Mucosa of descending colon (tissue), 3 donors: ENCODE data around the gene PRKCE. TPM values are rescaled to one million over a fixed set of nuclear protein-coding genes. Genes with fewer than 3 reads are reported as not detected.

Experiments used
- ATAC-seq: fragments of 200-7000 bp; cut with Tn5 transposase; one replicate; pipeline ENCODE4 v1.9.1; 2020; ENCODE audit warnings: mild to moderate bottlenecking, moderate library complexity
- DNase-seq, 3 donors: peaks; one replicate each; pipeline ENCODE4 v3.0.0-alpha.2; 2020
- H3K36me3 ChIP-seq: fragments of 200-600 bp; one replicate; pipeline ENCODE4 v1.8.0; 2021; ENCODE audit warnings: low read depth, mild to moderate bottlenecking
- H3K4me1 ChIP-seq: fragments of 200-600 bp; one replicate; pipeline ENCODE4 v1.8.0; 2021; ENCODE audit warnings: low read depth, mild to moderate bottlenecking
- H3K4me3 ChIP-seq: fragments of 200-600 bp; one replicate; pipeline ENCODE4 v1.8.0; 2021; ENCODE audit warnings: mild to moderate bottlenecking
- H3K9me3 ChIP-seq: fragments of 200-600 bp; one replicate; pipeline ENCODE4 v1.8.0; 2021; ENCODE audit warnings: mild to moderate bottlenecking
- CTCF ChIP-seq: fragments of 200-600 bp; IDR thresholded peaks from one replicate; pipeline ENCODE4 v1.8.0; 2022; ENCODE audit warnings: antibody characterized with exemption, mild to moderate bottlenecking
- intact Hi-C, 2 donors: fragments of 100-400 bp; cut with DNase I in 1 of 2; cut with micrococcal nuclease in 1 of 2; formaldehyde crosslinking; loops; one replicate each; pipeline versions ENCODE4 v1.11.0 to v1.11.1; 2022; cut with DNase I, micrococcal nuclease
- total RNA-seq, 3 donors: library from RNA; stranded (reverse); fragmentation: NEBNext Ultra II Directional in 2 of 3; extraction: Animal tissue kit (Norgen Biotek cat#: 25700) in 2 of 3; gene quantifications; one replicate each; pipeline versions ENCODE4 v1.2.1 to v1.2.4, GENCODE V29; 2021 to 2023
- donor health status: DM: no; HTN: no; CAD: no; lungs with moderate emphysema.
- donor health status: DM: no; HTN: no; CAD: no.
- donor health status: DM: no; HTN: yes; CAD: no.

The PRKCE gene
- total RNA-seq, 3 donors from 2014 or later, result 24.5 to 52.0 (median 32.7) TPM

DNA sequence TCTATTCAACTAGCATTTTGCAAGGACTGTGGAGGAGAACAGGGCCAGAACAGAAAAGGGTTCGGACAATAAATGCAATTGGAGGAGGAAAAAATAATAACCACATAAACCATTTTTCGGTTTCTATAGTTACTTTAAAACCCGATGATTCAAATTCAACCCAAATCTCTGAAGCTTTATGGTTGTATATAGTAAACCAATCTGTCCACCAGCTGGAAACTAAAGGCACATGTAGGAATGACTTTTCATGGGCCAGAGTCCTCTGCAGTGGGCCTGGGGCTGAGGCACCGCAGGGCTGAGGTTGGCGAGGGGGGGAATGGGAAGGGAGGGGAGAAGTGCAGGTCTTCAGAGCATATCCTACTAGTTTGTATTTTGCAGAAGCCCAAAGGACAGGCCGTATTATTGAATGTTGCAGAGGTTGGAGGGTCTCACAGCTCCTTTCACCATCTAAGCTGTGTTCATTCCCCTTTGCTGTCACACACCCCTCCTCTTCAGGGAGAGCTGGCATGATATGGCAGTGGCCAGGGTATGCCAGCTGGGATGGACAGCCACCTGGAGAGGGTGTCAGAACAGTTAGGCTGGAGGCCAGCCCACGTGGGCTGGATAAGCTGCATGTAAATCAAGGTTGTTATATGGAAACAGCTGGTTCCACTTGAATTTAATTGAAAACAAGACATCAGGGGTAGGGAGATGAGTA is 267.1 kb downstream of the PRKCE start:
- intact Hi-C loops, result no loop called here
- TF ChIP-seq CTCF, result no peak
- Histone ChIP-seq H3K9me3 (no peaks in the 10 kb centered on the region), H3K36me3 (no peaks in the 10 kb centered on the region), H3K4me1 (no peaks in the 10 kb centered on the region), H3K4me3 (no peak overlapping the region)
- DNase-seq (no peak), ATAC-seq (peak; percentile 30)

DNA sequence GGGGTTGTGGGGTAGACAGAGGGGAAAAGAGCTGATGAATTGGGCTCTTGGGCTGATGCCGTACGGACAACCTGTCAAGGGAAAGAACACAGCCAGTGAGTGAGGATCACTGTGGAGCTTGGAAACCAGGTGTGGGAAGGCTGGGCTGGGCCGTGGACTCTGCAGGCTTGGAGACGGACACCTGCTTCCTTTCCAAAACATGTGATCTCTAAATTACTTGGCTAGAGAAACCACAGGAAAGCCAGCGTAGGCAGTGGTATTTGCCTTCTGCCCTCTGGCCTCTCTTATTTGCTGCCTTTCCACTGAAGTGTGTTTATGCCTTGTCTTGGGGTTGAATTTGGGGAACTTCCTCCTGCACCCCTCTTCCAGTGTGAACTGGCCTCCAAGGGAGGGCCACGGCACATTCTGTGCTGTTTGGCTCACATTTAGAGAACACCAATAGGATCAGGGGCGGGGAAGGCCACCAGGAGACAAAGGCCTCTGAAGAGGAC is 267.7 kb downstream of the PRKCE start:
- Histone ChIP-seq H3K36me3 (no peaks in the 10 kb centered on the region), H3K4me1 (no peaks in the 10 kb centered on the region), H3K9me3 (no peaks in the 10 kb centered on the region), H3K4me3 (no peak overlapping the region)
- ATAC-seq (peak; percentile 77), DNase-seq (no peak)
- TF ChIP-seq CTCF, result no peak
- intact Hi-C loops, result no loop called here

- H3K9me3 ChIP-seq, result no peaks in the 10 kb centered on the region
- H3K4me1 ChIP-seq, result no peaks in the 10 kb centered on the region
- no peaks in the 10 kb centered on the region for H3K36me3 ChIP-seq
- no peak for TF ChIP-seq CTCF
- intact Hi-C loops, result no loop called here
- ATAC-seq, result peak; percentile 24
- no peak for DNase-seq
- no peak overlapping the region for H3K4me3 ChIP-seq
Measured at GRCh38 chr2:45919711-45920111, 268.2 kb downstream of the PRKCE start.

DNA sequence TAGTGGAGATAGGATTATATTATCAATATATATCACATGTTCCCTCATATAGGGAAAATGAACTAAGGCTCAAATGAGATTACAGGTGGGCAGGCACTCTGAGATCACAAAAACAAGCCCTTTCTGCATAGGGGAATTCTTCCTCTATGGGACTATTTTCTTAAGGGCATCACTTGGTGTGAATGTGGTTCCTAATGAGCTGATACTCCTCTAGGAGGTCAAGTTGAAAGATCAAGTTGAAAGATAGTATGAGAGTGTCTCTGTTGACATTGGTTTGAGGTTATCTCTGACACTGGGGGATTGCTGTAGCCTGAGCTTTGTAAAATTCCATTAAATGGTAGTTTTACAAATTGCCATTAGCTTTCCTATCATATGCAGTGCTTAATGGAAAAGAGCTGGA is 270.4 kb downstream of the PRKCE start:
- intact Hi-C loops, result no loop called here
- ATAC-seq, result no peak
- no peak overlapping the region for H3K4me3 ChIP-seq
- no peak for DNase-seq
- H3K4me1 ChIP-seq, result no peaks in the 10 kb centered on the region
- no peak for TF ChIP-seq CTCF
- no peaks in the 10 kb centered on the region for H3K9me3 ChIP-seq
- H3K36me3 ChIP-seq, result no peaks in the 10 kb centered on the region

- Histone ChIP-seq H3K36me3 (no peaks in the 10 kb centered on the region), H3K9me3 (no peaks in the 10 kb centered on the region), H3K4me1 (no peaks in the 10 kb centered on the region), H3K4me3 (no peak overlapping the region)
- no peak for TF ChIP-seq CTCF
- ATAC-seq (no peak), DNase-seq (no peak)
- intact Hi-C loops, result no loop called here
Measured at GRCh38 chr2:45922577-45922988, 271.1 kb downstream of the PRKCE start.
